Memory B cell (primary cell): ENCODE measurements around the gene MRPL1.
"Not testable (repeated sequence)": the region's sequence is repeated elsewhere in the genome, so short reads cannot be mapped to it uniquely, and the experiment has no call there.

Source experiments
- ATAC-seq: fragments of 150-1000 bp; cut with Tn5 transposase; 2 replicates; pipeline ENCODE4 v1.10.0; 2021; ENCODE audit warnings: low read depth, mild to moderate bottlenecking, moderate library complexity
- DNase-seq, 2 donors: peaks; one replicate each; pipeline ENCODE4 v3.0.0; 2022; ENCODE audit warnings: low spot score in 2 of 2
- H3K27ac Mint-ChIP-seq: one replicate; pipeline ENCODE4 v1.8.0; 2022; ENCODE audit warnings: mild to moderate bottlenecking, moderate library complexity, mixed read lengths
- H3K27me3 Mint-ChIP-seq: one replicate; pipeline ENCODE4 v1.8.0; 2022; ENCODE audit warnings: mixed read lengths
- H3K36me3 Mint-ChIP-seq: one replicate; pipeline ENCODE4 v1.8.0; 2022; ENCODE audit warnings: mild to moderate bottlenecking, mixed read lengths
- H3K4me1 Mint-ChIP-seq: one replicate; pipeline ENCODE4 v1.8.0; 2022; ENCODE audit warnings: mixed read lengths
- H3K4me3 Mint-ChIP-seq: one replicate; pipeline ENCODE4 v1.8.0; 2022; ENCODE audit warnings: mild to moderate bottlenecking, moderate library complexity, mixed read lengths
- H3K9me3 Mint-ChIP-seq: one replicate; pipeline ENCODE4 v1.8.0; 2022; ENCODE audit warnings: mixed read lengths

The MRPL1 gene

DNA sequence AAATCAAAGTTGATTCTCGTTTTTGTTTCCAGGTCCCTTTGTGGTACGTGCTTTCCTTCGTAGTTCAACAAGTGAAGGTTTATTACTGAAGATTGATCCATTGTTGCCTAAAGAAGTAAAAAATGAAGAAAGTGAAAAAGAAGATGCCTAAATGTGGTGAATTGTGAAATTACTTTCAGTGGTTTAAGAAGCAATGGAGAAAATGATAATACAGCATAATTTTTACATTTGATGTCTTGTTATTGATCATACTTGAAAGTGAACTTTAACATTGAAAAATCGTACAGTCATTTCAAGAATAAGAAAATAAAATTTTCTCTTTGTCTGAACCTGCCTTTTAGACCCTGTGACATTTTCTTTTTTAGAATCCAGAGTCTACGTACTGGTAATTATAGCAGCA is 89.8 kb downstream of the MRPL1 start:
- H3K4me1 Mint-ChIP-seq, result no peaks in the 10 kb centered on the region
- H3K27ac Mint-ChIP-seq, result no peak overlapping the region
- ATAC-seq, result no peak
- peaks cover 16% of the 10 kb centered on the region for H3K36me3 Mint-ChIP-seq
- H3K9me3 Mint-ChIP-seq, result no peaks in the 10 kb centered on the region
- H3K4me3 Mint-ChIP-seq, result no peak overlapping the region
- H3K27me3 Mint-ChIP-seq, result no peaks in the 10 kb centered on the region
- DNase-seq, result no peak

DNA sequence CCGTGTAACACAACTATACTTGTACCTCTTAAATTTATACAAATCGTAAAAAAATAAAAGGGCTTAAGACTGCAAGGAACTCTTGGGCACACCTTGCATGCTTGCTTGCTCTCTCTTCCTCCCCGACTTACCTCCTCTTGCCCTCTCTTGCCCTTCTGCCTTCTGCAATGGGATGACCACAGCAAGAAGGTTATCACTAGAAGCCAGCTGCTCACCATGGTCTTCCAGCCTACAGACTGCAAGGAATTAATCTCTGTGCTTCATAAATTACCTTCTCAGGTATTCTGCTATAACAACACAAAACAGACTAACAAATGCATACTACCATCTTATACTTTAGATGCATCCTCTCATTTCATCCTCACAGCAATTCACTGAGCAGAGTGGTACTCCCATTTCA is 92.1 kb downstream of the MRPL1 start:
- DNase-seq (no peak), ATAC-seq (no peak)
- Mint-ChIP-seq H3K27me3 (no peaks in the 10 kb centered on the region), H3K27ac (no peak overlapping the region), H3K4me1 (no peaks in the 10 kb centered on the region), H3K4me3 (no peak overlapping the region), H3K9me3 (no peaks in the 10 kb centered on the region), H3K36me3 (peaks cover 16% of the 10 kb centered on the region)

DNA sequence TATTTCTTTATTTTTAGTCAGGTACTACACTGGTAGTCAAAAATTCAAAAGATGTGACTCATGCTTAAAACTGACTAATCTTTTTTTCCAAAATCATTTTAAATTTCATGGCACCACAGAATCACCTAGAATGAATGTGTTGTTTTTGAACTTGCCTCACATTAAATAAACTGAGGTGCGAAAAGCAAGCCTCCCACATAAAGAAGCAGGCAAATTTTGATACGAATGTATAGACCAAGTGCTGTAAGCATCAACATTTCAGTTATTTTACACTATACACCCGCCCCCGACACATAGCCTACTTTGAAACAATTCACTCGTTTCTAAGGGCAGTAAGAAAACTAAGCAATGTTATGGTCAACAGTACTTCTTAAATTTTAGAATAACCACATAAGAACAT is 94.3 kb downstream of the MRPL1 start:
- no peak for ATAC-seq

GRCh38 chr4:77958897-77959296 is 96.3 kb downstream of the MRPL1 start:
- DNase-seq (no peak), ATAC-seq (no peak)
- Mint-ChIP-seq H3K27ac (no peak overlapping the region), H3K36me3 (peaks cover 5% of the 10 kb centered on the region), H3K9me3 (no peaks in the 10 kb centered on the region), H3K27me3 (no peaks in the 10 kb centered on the region), H3K4me1 (no peaks in the 10 kb centered on the region), H3K4me3 (no peak overlapping the region)

More for the DNA sequence above, 94.3 kb downstream of the MRPL1 start:
- DNase-seq, result no peak
- H3K9me3 Mint-ChIP-seq, result no peaks in the 10 kb centered on the region
- H3K27me3 Mint-ChIP-seq, result no peaks in the 10 kb centered on the region
- no peak overlapping the region for H3K4me3 Mint-ChIP-seq
- H3K27ac Mint-ChIP-seq, result no peak overlapping the region
- H3K36me3 Mint-ChIP-seq, result peaks cover 13% of the 10 kb centered on the region
- no peaks in the 10 kb centered on the region for H3K4me1 Mint-ChIP-seq

DNA sequence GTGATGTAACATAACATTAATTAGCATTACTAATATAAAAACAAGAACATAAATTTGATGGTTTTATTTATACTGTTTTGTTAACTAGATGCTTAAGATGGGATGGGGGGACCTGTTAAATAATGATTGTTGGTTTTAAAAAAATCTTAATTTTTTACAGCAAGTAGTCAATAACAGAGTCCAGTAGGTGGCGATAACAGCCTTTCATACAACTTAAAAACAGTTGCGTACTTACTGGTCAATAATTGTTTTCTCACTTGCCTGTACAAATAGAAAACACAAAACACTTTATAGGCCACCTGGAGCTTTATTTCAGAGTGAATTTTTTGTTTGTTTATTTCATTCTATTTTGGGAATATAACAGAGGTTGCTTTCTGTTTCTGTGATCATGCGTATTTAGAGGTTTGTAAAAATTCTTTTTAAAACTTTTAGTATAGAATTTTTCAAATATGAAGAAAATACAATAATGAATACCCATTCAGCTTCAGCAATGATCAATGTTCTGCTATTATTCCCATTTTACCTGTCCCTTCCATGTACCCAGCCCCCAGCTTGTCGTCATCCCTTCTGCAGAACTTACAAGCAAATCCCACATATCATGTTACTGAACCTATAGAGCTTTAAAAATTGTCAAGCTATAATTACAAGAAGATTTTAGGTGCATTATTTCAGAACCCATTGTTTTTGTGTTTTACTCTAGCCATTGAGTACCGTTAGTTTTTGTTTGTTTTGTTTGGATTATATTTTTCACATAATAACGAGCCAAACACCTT is 97.1 kb downstream of the MRPL1 start:
- DNase-seq, result peak in 1 of 2 donors; percentile 14

GRCh38 chr4:77960367-77960766 is 97.7 kb downstream of the MRPL1 start:
- Mint-ChIP-seq H3K27me3 (no peaks in the 10 kb centered on the region), H3K4me1 (no peaks in the 10 kb centered on the region), H3K27ac (no peak overlapping the region), H3K36me3 (no peaks in the 10 kb centered on the region), H3K9me3 (no peaks in the 10 kb centered on the region), H3K4me3 (no peak overlapping the region)
- ATAC-seq, result no peak
- no peak for DNase-seq

More for the DNA sequence above, 97.1 kb downstream of the MRPL1 start:
- peaks cover 2% of the 10 kb centered on the region for H3K36me3 Mint-ChIP-seq
- no peaks in the 10 kb centered on the region for H3K4me1 Mint-ChIP-seq
- no peak for ATAC-seq
- H3K4me3 Mint-ChIP-seq, result no peak overlapping the region
- H3K27me3 Mint-ChIP-seq, result no peaks in the 10 kb centered on the region
- H3K9me3 Mint-ChIP-seq, result no peaks in the 10 kb centered on the region
- H3K27ac Mint-ChIP-seq, result no peak overlapping the region

DNA sequence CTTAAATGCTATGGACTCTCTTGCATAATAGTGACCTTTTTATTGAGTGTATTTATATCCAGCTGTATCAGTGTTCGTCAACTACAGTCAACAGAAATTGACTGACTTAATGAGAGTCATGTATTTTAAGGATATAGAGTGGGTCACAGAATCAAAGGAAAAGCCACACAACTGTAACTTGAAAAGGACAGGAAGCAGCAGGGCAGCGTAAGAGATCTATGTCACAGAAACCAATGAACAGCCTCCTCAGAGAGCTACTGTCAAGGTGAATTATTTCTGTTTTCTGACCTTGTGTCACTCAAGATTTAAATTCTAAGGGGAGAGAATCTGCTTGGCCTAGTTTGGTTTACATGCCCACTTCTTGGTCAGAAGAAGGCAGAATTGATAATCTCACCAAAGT is 100.4 kb downstream of the MRPL1 start:
- DNase-seq, result no peak
- no peak overlapping the region for H3K4me3 Mint-ChIP-seq
- H3K4me1 Mint-ChIP-seq, result no peaks in the 10 kb centered on the region
- H3K9me3 Mint-ChIP-seq, result no peaks in the 10 kb centered on the region
- no peak overlapping the region for H3K27ac Mint-ChIP-seq
- H3K27me3 Mint-ChIP-seq, result no peaks in the 10 kb centered on the region
- no peak for ATAC-seq
- H3K36me3 Mint-ChIP-seq, result no peaks in the 10 kb centered on the region

GRCh38 chr4:77973657-77974056 is 111.0 kb downstream of the MRPL1 start:
- H3K36me3 Mint-ChIP-seq, DNase-seq, H3K27me3 Mint-ChIP-seq, H3K4me3 Mint-ChIP-seq, H3K9me3 Mint-ChIP-seq, H3K27ac Mint-ChIP-seq, ATAC-seq, H3K4me1 Mint-ChIP-seq: not testable (repeated sequence)

GRCh38 chr4:77982900-77983540 is 120.4 kb downstream of the MRPL1 start:
- H3K36me3 Mint-ChIP-seq, ATAC-seq, H3K4me3 Mint-ChIP-seq, H3K27ac Mint-ChIP-seq, H3K9me3 Mint-ChIP-seq, DNase-seq, H3K27me3 Mint-ChIP-seq, H3K4me1 Mint-ChIP-seq: not testable (repeated sequence)

DNA sequence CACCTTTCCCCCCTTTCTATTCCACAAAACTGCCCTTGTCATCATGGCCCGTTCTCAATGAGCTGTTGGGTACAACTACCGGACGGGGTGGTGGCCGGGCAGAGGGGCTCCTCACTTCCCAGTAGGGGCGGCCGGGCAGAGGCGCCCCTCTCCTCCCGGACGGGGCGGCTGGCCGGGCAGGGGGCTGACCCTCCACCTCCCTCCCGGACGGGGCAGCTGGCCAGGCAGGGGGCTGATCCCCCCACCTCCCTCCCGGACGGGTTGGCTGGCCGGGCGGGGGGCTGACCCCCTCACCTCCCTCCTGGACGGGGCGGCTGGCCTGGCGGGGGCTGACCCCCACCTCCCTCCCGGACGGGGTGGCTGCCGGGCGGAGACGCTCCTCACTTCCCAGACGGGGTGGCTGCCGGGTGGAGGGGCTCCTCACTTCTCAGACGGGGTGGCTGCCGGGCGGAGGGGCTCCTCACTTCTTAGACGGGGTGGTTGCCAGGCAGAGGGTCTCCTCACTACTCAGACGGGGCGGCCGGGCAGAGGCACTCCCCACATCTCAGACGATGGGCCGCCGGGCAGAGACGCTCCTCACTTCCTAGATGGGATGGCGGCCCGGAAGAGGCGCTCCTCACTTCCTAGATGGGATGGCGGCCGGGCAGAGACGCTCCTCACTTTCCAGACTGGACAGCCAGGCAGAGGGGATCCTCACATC is 121.1 kb downstream of the MRPL1 start:
- not testable (repeated sequence) for H3K9me3 Mint-ChIP-seq, ATAC-seq, H3K27ac Mint-ChIP-seq

DNA sequence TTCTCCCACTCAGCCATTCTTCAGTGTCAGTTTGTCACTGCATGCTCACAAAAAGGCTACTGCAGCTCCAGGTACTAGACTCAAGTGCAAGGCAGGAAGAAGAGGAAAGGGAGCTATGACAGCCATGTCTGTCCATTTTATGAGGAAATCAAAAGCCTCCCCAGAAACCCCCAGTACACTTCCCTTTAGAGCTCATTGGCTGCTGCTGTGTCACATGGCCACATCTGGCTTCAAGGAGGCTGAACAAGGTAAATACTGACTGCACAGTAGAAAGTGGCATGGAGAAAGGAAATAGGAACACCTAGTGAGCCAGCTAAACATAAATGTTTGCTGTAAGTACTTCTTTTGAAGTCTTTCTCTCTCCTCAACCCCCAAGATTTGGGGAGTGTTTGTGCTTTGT is 127.3 kb downstream of the MRPL1 start:
- Mint-ChIP-seq H3K36me3 (no peaks in the 10 kb centered on the region), H3K4me1 (no peaks in the 10 kb centered on the region), H3K9me3 (no peaks in the 10 kb centered on the region), H3K4me3 (no peak overlapping the region), H3K27ac (no peak overlapping the region), H3K27me3 (peaks cover 13% of the 10 kb centered on the region)
- no peak for DNase-seq
- no peak for ATAC-seq

More for the DNA sequence above, 121.1 kb downstream of the MRPL1 start:
- H3K36me3 Mint-ChIP-seq, H3K27me3 Mint-ChIP-seq, DNase-seq, H3K4me3 Mint-ChIP-seq, H3K4me1 Mint-ChIP-seq: not testable (repeated sequence)

- Mint-ChIP-seq H3K4me1 (no peaks in the 10 kb centered on the region), H3K27ac (no peak overlapping the region), H3K9me3 (no peaks in the 10 kb centered on the region), H3K27me3 (peaks cover 13% of the 10 kb centered on the region), H3K36me3 (no peaks in the 10 kb centered on the region), H3K4me3 (no peak overlapping the region)
- DNase-seq (no peak), ATAC-seq (no peak)
Observed at GRCh38 chr4:77990456-77990855, 127.8 kb downstream of the MRPL1 start.

DNA sequence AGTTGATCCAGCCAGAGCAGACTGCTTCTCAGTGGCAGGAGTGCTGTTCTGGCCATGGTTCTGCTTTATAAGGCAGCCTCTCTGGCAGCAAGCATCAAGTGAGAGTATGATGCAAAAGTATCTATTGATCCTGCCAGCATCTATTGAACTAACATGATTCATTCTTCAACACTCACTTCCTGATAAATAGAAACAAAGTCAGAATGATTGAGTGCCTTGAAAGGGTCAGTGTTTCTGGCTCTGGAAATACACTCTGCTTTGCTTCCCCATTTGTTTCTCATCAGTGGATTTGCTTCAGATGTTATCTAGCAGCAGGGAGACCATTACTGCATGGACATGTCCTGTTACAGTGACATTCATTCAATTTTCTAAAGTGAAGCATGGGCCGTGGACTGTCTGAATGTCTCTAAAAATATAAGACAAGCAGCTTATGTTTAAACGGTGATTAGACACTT is 128.3 kb downstream of the MRPL1 start:
- DNase-seq (no peak), ATAC-seq (no peak)
- Mint-ChIP-seq H3K4me3 (no peak overlapping the region), H3K4me1 (no peaks in the 10 kb centered on the region), H3K9me3 (no peaks in the 10 kb centered on the region), H3K27me3 (peaks cover 13% of the 10 kb centered on the region), H3K27ac (no peak overlapping the region), H3K36me3 (no peaks in the 10 kb centered on the region)

DNA sequence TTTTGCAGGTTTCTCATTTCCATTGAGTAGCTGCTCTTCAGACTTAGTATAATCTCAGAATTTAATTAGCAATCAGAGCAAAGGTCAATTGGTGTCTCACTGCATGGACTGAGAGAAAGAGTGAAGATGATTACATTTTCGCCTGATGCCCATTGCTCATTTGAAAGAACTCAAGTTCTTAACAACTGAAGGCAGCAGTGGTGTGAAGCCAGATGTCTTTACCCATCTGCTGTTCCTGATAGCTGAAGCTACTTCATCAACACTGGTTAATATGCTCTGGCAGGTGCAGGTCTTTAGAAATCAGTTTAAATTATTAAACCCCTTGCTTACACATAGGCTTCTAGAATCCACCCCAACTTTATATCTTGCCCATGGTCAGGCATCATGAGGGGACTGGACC is 130.0 kb downstream of the MRPL1 start:
- ATAC-seq, result no peak
- Mint-ChIP-seq H3K9me3 (no peaks in the 10 kb centered on the region), H3K36me3 (no peaks in the 10 kb centered on the region), H3K27me3 (peaks cover 13% of the 10 kb centered on the region), H3K27ac (no peak overlapping the region), H3K4me1 (no peaks in the 10 kb centered on the region), H3K4me3 (no peak overlapping the region)
- DNase-seq, result no peak
